Smooth muscle cell of the brain vasculature (primary cell): ENCODE data around the gene TSPYL1.
"Not testable (repeated sequence)": the region's sequence is repeated elsewhere in the genome, so short reads cannot be mapped to it uniquely, and the experiment has no call there.

Experiments
- DNase-seq: peaks from one replicate; pipeline ENCODE4 v3.0.0-alpha.2; 2012; ENCODE audit warnings: low read depth, low spot score

TSPYL1 gene

DNA sequence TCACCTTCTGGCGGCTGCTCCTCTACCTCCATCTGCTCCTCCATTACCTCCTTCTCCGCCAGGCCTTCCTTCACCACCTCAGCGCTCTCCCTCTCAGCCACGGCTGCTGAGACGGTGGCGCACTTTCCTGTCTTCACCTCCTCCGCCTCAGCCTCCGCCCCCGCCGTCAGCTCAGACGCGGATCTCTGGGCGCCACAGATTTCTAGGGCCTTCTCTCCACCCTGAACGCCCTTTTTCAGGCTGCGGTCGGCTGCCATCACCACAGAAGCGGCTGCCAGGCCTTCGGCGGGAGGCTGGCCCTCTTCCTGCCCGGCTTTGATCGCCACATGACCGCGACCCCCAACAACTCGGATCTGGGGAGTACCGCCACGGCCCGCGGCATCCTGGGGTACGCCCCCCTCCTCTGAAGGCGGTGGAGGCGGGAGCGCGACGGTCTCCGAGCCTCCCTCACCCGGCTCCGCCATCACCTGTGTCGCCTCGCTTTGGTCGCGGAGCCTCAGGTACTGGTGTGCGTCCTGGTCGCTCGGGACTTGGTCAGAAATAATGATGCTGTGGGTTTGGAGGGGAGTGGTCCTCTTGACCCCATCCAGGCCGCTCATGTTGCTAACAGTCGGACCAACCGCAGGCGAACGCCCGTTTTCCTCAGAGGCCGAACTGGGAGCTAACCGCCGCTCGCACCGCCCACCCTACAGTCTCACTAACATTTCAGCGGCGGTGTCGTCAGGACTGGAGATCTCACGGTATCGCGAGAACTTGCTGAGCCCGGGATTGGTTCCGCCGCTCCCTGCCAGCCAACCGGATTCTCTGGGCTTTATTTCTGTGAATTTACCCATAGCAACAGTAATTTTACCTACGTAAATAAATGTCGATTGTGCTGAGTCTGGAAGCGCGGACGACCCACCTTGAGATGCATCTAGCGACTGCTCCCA is at the start of gene TSPYL1:
TSS of gene TSPYL1 (minus strand) at position 699 of the 929 bp plus-strand sequence. CDS start at position 599, 100 bp downstream.
- DNase-seq = peak; percentile 88

DNA sequence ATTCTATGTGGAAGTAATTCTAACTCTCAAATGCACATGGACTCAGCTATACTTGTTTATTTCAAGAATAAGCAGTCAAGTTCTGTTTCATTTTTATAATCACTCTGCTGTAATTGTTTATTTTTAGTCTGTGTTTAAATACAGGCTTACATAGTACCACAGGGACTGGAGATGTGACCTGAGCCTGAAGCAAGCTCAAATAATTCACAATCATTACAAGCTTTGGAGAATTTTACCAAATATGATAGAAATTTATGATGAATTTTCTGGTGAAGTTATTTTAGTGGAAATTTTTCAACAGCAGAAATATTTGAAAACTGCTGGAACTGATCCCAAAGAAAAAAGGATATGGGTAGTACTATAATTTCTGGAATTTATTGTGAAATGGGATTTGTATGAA is 49.4 kb upstream of the TSPYL1 start:
- no peak for DNase-seq

DNA sequence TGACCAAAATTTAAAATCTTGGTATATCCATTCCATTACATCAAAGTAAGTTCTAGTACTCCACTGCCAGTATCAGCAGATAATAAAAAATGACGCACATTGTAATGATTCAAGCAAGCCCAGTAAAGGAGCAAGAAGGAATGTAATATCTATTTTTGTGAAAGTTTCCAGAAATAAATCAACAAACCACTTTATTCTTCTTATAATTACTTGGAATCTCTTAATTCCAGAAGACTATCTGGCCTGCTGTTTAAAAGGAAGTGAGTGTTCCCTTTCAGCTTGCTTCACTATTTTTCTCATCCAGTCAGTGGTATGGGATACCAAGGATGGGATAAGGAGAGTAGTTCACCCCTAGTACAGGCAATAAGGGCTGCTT is 48.8 kb upstream of the TSPYL1 start:
- DNase-seq = no peak

DNA sequence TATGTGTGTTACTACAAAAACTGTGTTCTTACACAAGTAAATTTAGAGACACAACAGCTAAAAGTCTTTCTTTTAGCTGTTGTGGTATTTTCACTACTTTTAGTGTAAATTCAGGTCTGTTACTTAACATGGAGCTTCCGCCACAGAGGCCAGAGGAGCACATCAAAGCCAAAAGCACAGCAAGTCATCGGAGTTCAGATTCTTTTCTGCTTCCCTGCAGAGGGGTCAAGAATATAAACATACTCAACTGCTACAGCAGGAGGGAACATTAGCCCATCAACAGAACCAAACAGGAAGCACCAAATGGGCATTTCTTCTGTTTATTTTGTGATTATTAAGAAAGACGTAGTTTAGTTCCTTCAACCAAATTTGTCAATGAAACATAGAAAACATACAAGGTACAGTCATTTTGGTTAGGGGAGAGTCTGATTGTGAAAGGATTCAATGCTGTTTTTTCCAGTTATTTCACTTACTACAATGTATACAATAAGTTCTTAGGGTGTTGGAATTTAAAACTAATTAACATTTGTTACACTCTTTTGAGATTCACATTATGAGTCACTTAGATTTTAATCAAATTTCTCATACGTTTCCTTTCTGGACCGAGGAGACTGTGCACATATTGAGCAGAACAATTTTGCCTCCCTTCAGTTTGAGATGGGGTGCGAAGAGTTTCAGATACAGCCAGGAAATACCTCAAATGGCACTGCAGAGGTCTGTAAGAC is 48.2 kb upstream of the TSPYL1 start:
- peak; percentile 62 for DNase-seq

DNA sequence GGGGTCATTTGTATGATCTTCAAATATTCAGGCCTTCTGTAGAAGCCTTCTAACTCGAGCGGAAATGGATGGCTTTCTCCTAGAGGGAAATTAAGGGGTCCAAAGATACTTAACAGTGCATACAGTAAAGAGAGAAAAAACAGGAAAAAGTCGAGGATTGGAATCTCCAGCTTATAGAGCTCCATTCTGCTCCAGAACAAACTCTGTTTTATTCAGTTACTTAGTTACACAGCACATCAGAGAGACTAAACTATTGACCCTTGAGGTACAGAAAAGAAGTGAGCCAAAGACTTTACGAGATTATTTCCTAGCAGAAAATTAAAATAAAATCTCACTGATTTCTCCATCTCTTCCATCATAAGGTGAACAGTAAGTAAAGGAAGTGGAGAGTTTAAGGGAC is 47.3 kb upstream of the TSPYL1 start:
- DNase-seq = no peak

DNA sequence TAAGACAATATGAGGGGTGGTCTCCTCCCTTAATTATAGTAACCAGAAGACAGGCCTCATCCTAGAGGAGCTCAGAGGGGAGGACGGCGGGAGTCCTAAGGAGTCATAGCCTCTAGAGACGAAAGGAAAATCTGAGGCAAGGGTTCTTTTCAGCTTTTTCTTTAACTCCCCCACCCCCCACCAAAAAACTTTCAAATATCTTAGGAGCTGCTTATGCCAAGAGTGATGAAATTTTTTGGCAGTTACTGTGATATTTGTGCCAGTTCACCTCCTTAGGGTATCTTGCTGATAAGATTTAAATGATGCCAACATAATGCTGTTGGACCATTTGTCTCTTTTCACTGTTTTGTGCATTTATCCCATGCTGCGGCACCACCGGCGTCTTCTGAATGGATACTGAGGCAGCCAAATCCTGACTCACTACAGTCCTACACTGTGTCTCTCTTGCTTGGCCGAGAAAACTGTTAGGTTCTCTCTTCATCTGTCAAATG is 46.5 kb upstream of the TSPYL1 start:
- DNase-seq = no peak

DNA sequence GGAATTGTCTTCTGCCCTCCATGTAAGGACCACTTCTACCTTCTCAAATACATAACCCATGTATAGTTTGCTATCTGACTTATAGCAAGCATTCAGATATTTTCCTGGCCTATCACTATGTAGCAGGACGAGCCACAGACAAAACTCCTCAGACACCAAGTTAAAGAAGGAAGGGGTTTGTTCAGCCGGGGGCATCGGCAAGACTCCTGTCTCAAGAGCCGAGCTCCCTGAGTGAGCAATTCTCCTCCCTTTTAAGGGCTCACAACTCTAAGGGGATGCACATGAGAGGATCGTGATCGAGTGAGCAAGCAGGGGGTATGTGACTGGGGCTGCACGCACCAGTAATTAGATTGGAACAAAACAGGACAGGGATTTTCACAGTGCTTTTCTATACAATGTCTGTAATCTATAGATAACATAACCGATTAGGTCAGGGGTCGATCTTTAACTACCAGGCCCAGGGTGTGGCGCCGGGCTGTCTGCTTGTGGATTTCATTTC is 46.0 kb upstream of the TSPYL1 start:
- not testable (repeated sequence) for DNase-seq

DNA sequence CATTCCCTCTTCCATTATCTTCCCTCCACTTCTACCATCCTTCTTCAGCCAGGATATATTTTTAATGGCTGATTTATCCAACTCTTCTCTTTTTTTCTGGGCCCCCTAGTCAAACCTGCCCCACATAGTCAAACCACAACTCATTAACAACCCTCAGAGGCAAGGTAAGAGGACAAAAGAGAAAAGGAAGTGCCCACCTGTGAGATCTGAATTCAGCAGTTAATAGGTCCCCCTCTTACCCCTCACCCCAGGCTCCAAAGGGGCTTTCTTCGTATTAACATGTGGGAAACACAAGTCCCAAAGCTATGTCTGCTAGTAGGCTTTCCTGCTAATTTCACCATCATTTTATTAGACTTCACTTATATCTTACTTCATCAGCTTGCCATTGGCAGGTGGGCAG is 44.1 kb upstream of the TSPYL1 start:
- no peak for DNase-seq

DNA sequence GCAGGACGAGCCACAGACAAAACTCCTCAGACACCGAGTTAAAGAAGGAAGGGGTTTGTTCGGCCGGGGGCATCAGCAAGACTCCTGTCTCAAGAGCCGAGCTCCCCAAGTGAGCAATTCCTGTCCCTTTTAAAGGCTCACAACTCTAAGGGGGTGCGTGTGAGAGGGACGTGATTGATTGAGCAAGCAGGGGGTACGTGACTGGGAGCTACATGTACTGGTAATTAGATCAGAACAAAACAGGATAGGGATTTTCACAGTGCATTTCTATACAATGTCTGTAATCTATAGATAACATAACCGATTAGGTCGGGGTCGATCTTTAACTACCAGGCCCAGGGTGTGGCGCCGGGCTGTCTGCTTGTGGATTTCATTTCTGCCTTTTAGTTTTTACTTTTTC is 42.2 kb upstream of the TSPYL1 start:
- not testable (repeated sequence) for DNase-seq

DNA sequence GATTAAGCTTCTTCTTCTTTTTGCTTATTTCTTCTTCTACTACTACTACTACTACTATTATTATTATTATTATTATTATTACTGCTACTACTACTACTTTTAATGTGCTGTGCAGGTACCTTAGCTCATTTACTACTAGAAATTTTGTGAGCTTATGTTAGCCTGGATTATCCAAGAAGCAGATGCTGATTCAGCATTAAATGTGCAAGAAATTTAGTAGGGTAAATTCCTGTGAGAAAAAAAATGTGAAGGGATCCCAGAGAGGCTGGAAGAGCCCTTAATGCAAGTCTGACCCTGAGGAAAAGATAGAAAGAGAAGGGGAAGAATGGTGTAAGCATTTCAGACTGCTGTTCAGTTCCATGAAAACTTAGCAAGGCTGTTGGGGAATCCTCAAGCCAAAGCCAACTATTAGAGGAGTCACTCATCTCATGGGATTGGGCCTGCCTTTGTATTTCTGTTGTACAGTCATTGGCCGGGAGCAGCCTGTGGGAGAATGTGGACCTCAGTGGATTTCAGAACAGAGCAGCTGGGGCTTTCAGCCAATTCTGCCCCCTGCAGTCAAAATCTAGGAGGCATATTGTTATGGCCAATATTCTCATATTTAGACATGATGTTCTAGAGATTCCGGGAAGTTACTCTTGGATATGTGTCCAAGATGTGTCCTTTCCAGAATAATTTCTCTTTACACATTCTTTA is 37.2 kb upstream of the TSPYL1 start:
- no peak for DNase-seq

DNA sequence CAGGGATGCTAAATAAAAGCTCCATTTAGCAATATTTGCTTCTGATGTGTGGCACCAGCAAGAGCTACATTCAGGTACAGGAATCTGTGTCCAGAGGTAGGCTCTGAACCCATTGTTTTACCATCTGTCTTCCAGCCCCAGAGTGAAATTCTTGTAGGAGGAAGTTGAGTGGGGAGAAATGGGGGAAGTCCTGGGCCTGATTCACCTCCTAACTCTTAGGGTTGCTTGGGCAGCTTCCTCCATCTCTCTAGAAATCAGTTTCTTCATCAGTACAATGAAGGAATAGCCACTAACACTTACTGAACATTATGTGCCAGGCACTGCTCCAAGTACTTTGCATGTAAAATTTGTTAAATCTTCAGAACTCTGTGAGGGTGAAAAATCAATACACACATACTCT is 35.1 kb upstream of the TSPYL1 start:
- DNase-seq = no peak

DNA sequence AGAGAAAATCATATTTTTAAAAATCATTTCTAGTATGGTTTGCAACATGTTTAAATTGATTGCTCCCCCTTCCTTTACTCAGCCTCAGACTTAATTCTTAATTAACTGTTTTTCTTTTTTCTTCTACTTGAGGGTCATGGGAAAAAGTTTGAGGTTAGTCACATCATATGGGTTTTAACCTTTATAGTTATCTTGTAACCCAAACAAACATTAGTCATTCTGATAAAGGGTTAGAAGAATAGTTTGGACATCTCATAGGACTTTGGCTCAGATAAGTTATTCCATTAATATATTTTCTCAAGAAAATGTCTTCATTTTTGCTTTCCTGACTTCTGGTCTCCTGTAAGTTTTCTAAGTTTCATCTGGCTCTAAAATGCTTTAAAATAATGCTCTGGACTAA is 34.5 kb upstream of the TSPYL1 start:
- no peak for DNase-seq

DNA sequence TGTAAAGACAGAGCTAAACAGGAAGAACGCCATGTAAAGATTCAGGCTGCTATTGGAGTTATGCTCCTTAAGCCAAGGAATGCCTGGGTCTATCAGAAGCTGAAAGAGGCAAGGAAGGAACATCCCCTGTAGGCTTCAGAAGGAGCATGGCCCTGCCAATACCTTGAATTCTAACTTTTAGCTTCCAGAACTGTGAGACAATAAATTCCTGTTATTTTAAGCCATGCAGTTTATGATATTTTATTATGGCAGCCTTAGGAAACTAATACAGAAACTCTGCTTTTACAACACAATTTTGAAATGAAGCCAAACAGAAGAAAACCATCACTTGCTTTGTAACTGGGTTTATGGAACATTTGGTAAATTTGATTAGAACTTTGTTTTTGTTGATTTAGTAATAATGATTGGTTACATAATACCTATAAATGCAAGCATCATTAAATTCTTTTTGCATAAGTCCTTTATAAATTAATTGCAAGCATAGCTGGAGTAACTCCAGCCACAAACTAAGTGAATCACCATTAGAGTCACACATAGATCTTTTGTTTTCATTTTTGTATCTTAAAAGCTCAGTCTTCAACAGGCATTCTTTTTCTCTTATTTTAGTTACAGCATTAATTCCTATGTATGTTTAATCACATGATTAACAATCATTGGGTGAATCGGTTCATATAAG is 33.5 kb upstream of the TSPYL1 start:
- DNase-seq = no peak

DNA sequence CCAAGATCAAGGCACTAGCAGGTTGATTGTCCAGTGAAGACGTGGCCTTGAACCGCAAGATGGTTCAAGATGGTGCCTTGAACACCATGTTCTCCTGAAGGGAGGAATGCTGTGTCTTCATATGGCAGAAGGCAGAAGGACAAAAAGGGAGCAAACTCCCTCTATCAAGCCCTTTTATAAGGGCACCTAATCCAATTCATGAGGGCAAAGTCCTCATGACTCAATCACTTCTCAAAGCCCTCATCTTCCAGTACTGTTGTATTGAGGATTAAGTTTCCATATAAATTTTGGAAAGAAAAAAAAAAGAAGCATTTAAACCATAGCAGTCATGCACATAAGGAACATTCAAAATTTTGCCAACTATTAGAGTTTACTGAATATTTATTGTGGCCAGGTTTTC is 29.9 kb upstream of the TSPYL1 start:
- no peak for DNase-seq

DNA sequence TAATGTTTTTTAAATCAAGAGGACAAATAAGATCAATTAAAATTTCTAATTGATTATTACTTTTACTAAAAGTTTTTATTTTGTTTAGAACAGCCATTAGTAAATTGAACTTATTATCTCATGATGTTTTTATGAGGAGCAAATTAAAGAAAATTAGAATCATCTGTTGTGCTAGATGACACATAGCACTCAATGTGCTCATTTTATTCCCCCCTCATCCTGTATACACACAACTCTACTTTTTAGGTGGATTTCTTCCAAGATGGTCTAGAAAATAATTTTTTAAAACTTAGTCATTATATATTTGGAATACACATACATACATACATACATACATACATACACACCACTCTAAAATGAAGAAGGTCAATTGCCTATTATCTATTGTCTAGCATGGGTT is 29.3 kb upstream of the TSPYL1 start:
- DNase-seq = no peak

DNA sequence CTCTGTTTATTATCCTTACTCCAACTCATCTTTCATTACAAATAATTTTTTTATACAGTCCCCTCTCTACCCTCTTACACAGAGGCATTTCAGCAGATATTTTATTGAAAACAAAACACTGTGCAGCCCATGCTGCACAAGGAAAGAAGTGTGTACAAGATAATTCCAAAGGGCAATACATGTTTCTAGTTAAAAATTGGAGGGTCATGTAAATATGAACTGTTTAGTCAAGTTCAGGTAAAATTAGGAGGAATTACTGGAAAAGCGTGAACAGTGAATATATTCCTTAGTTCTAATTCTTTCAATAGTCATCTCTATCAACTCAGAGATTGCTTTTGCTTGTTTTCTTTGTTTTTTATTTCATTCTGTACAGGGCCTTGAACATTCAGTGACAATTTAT is 27.9 kb upstream of the TSPYL1 start:
- no peak for DNase-seq

DNA sequence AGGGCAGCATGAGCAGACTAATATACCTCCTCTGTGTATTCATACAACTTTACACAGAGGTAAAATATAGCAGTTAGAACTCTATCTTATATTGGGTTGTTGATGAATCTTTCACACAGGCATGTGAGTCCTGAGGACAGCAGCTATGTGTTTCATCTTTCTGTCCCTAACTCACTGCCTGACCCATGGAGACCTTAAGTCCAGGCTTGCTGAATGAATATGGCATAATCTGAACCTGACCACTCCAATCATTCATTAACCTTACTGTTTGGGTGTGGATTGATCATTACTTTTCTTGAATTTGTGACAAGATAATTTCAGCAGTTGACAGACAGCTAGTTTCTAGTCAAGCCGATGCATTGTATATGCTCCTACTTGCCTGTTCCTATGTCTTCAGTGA is 27.3 kb upstream of the TSPYL1 start:
- DNase-seq = no peak

DNA sequence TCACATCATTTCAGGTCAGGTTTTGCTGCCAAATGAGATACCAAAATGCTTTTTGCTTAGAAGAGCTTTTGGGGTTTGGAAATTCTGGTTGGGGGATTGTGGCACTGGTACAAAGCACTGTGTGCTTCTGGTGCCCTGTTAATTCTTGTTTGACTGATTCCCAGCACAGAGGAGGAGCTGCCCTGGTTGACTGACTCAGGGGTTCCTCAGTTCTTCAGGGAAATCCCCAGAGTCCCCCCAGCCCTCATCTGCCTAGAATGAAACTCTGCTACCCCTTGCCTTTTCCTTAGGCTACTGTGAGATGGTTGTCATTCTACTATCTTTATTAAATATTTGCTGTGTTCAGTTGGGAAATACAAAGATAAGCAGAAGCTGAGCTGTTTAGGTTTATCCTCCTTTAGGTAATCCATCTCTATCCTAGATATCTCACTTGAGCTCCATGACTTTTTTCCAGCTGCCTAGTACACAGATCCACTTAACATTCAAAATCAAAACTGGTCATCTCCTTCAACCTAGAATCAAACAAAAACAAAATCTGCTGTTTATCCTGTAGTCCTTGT is 24.9 kb upstream of the TSPYL1 start:
- DNase-seq = no peak

DNA sequence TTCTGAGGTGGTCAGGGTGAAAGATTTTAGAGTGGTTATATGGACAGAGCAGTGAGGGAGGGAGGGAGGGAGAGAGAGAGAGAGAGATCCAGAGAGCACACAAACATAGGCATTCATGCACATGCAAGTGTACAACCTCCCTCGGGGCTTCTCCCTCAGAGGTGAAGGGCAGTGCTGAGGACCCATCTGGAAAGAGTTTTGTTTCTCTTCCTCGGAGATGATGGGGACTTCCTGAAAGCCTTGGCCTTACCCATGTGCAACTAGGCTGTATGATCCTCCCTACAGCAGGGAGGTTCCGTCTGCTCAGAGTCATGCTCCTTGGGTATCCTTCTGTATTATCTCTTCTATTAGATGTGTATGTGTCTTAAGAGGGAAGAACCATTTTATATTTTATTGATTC is 21.4 kb upstream of the TSPYL1 start:
- DNase-seq = no peak

DNA sequence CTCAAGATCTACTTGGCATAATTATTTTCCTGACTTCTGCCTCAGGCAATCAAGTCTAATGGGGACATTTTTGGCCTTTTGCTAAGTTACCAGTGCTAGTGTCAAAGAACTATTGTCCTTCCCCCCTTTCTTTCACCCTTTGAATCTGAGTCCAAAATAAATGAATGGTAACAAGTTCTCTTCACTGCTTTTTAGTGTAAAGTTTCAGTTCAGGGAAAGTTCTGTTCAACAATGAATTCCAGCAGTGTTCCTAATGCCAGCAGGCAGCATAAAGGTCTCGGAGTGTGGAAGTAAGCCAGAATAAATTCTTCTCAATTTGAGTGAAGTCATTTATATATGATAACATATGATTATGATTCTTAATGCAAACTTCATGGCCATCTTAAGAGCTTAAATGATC is 20.8 kb upstream of the TSPYL1 start:
- DNase-seq = no peak

DNA sequence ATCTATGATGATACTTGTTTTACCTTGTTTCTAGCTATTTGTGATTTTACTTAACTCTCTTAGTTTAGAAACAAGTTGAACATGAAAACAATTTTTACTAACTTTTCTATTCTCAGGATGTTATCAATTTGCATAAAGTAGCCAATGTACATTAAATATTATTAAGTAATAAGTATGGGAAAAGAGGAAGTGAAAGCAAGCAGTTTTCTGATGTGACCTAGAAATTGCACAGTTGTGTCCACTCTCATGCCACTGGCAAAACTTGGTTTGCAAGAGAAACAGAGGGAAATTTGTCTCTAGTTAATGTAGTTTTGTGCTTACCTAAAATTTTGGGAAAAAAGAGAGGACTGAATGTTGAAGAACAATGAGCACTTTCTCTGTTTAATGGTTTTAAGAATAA is 19.2 kb upstream of the TSPYL1 start:
- DNase-seq = no peak
